ENCODE measurements around the gene PTX3.

The PTX3 gene

DNA sequence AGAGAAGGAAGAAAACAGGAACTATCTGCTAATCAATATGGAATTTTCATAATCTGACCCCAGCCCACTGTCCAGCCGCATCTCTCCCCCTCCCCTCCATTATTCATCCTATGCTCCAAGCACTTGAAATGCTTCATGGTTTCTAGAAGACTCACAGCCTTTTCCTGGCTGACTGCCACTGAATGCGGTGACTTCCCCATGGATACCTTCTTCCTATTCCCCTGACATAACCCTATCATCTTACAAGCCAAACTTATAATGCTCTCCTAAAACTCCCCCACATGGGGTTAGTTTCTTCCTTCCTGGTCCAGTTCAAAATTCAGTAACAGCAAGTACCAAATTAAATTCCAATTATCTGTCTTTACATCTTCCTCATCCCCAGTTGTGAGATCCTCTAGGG, 31.2 kb upstream of the PTX3 start:
- TF ChIP-seq NFIC (IDR thresholded peaks at IDR 0.05) = no peak
- TF ChIP-seq CREB1 (IDR thresholded peaks at IDR 0.05; ENCODE audit: low read depth) = no peak
- TF ChIP-seq FOXM1 (IDR thresholded peaks at IDR 0.05; ENCODE audit: borderline replicate concordance, low read depth) = no peak
- TF ChIP-seq TAF1 (IDR thresholded peaks at IDR 0.05; ENCODE audit: low read depth) = no peak
- no peak for TF ChIP-seq ZBTB7A (IDR thresholded peaks at IDR 0.05; ENCODE audit: low read depth)
- no peak for TF ChIP-seq TCF12 (IDR thresholded peaks at IDR 0.05; ENCODE audit: low read depth)
- TF ChIP-seq, protein P1, sequence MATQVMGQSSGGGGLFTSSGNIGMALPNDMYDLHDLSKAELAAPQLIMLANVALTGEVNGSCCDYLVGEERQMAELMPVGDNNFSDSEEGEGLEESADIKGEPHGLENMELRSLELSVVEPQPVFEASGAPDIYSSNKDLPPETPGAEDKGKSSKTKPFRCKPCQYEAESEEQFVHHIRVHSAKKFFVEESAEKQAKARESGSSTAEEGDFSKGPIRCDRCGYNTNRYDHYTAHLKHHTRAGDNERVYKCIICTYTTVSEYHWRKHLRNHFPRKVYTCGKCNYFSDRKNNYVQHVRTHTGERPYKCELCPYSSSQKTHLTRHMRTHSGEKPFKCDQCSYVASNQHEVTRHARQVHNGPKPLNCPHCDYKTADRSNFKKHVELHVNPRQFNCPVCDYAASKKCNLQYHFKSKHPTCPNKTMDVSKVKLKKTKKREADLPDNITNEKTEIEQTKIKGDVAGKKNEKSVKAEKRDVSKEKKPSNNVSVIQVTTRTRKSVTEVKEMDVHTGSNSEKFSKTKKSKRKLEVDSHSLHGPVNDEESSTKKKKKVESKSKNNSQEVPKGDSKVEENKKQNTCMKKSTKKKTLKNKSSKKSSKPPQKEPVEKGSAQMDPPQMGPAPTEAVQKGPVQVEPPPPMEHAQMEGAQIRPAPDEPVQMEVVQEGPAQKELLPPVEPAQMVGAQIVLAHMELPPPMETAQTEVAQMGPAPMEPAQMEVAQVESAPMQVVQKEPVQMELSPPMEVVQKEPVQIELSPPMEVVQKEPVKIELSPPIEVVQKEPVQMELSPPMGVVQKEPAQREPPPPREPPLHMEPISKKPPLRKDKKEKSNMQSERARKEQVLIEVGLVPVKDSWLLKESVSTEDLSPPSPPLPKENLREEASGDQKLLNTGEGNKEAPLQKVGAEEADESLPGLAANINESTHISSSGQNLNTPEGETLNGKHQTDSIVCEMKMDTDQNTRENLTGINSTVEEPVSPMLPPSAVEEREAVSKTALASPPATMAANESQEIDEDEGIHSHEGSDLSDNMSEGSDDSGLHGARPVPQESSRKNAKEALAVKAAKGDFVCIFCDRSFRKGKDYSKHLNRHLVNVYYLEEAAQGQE (IDR thresholded peaks at IDR 0.05; ENCODE audit: low read depth) = no peak
- no peak for TF ChIP-seq RAD21 (IDR thresholded peaks at IDR 0.05; ENCODE audit: low read depth)
- TF ChIP-seq TEAD4 (IDR thresholded peaks at IDR 0.05) = no peak
- no peak for TF ChIP-seq USF1 (IDR thresholded peaks at IDR 0.05)
- TF ChIP-seq EGR1 (IDR thresholded peaks at IDR 0.05) = no peak
- TF ChIP-seq, protein P2, sequence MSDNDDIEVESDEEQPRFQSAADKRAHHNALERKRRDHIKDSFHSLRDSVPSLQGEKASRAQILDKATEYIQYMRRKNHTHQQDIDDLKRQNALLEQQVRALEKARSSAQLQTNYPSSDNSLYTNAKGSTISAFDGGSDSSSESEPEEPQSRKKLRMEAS (IDR thresholded peaks at IDR 0.05) = no peak

DNA sequence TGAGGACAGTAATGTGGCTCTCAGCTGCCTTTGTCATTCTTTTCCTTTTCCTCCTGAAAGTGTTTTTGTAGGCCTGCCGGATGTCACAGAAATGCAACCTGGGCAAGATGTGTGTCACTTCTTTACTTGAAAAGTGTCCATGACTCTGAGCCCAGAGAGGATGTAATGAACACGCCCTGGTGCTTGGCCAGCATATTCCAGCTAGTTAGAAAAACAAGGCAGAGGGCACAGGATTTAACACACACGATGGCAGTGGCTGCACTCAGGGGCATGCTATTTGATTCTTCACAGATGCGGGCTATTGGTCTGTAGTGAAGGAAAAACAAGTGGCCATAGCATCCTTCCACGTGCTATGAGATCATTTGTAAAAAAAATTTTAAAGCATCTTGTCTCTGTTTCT, 30.3 kb upstream of the PTX3 start:
- TF ChIP-seq NFIC (IDR thresholded peaks at IDR 0.05) (no peak), TAF1 (IDR thresholded peaks at IDR 0.05; ENCODE audit: low read depth) (no peak), EP300 (IDR thresholded peaks at IDR 0.05; ENCODE audit: borderline replicate concordance) (no peak), FOXM1 (IDR thresholded peaks at IDR 0.05; ENCODE audit: borderline replicate concordance, low read depth) (no peak), YY1 (IDR thresholded peaks at IDR 0.05; ENCODE audit: low read depth) (no peak), CEBPB (IDR thresholded peaks at IDR 0.05) (no peak), ZBTB7A (IDR thresholded peaks at IDR 0.05; ENCODE audit: low read depth) (no peak), TCF12 (IDR thresholded peaks at IDR 0.05; ENCODE audit: low read depth) (no peak), CREB1 (IDR thresholded peaks at IDR 0.05; ENCODE audit: low read depth) (no peak), RAD21 (IDR thresholded peaks at IDR 0.05; ENCODE audit: low read depth) (no peak), EGR1 (IDR thresholded peaks at IDR 0.05) (no peak), TEAD4 (IDR thresholded peaks at IDR 0.05) (no peak), USF1 (IDR thresholded peaks at IDR 0.05) (no peak)
- TF ChIP-seq, protein P2 (IDR thresholded peaks at IDR 0.05) = no peak
- TF ChIP-seq, protein P1 (IDR thresholded peaks at IDR 0.05; ENCODE audit: low read depth) = no peak

DNA sequence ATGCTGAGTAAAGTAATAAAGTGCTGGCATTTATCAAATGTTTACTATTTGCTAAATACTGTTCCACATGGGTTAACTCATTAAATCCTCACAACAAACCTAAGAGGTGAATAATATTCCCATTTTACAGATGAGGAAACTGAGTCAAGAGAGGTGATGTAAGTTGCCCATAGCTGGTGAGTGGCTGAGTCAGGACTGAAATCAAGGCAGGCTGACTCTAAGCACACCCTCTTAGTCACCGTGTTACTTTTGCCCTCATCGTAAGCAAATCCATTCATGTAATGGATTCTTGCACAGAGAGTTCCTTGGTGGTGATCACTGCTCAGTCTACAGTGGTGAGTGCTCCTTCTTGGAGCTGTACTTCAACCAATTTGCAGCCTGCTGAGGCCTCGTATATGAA, 28.9 kb upstream of the PTX3 start:
- no peak for TF ChIP-seq YY1 (IDR thresholded peaks at IDR 0.05; ENCODE audit: low read depth)

DNA sequence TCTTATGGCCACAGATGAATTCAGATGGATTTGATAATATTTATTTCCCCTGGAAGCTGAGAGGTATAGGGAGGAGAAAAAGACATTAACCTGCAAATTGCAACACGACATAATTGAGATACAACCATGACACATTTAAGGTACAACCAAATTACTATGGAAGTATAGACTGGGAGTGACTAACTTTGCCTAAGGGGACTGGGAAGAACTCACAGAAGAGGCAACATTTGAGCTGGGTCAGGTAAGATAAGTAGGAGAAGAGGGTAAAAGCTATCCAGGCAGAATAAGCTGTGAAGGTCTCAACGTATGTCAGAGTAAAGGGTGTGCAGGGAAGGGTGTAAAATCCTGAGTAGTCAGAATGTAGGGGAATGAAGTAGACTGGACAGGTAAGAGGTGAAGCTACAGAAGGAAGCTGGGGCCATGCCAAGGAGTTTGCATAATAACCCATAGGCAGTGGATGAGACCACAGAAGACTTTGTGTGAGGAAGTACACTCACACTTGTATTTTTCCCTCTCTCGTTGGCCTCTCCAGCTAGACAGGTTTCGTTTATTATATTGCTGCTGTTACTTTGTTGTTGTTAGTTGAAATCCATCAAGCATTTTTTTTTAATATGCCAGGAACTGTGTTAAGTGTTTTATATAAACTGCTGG, 28.0 kb upstream of the PTX3 start:
- TF ChIP-seq NFIC (IDR thresholded peaks at IDR 0.05) (no peak), TAF1 (IDR thresholded peaks at IDR 0.05; ENCODE audit: low read depth) (no peak)
- TF ChIP-seq, protein P2 (IDR thresholded peaks at IDR 0.05) = no peak

GRCh38 chr3:157409516-157409915, 27.1 kb upstream of the PTX3 start:
- TF ChIP-seq ZBTB7A (IDR thresholded peaks at IDR 0.05; ENCODE audit: low read depth) (no peak), NFIC (IDR thresholded peaks at IDR 0.05) (no peak), FOXM1 (IDR thresholded peaks at IDR 0.05; ENCODE audit: borderline replicate concordance, low read depth) (no peak), CREB1 (IDR thresholded peaks at IDR 0.05; ENCODE audit: low read depth) (no peak), CEBPB (IDR thresholded peaks at IDR 0.05) (no peak), YY1 (IDR thresholded peaks at IDR 0.05; ENCODE audit: low read depth) (no peak), EGR1 (IDR thresholded peaks at IDR 0.05) (no peak), TCF12 (IDR thresholded peaks at IDR 0.05; ENCODE audit: low read depth) (no peak), RAD21 (IDR thresholded peaks at IDR 0.05; ENCODE audit: low read depth) (no peak), USF1 (IDR thresholded peaks at IDR 0.05) (no peak)
- TF ChIP-seq, protein P2 (IDR thresholded peaks at IDR 0.05) = no peak
- TF ChIP-seq, protein P1 (IDR thresholded peaks at IDR 0.05; ENCODE audit: low read depth) = no peak
